ENCODE results near the gene RANBP9. TPM values are rescaled to one million over a fixed set of nuclear protein-coding genes. Genes with fewer than 3 reads are reported as not detected.
A peak's percentile ranks its signal among the peaks of the same experiment; 100 is the strongest.

RANBP9 gene
- total and polyA plus RNA-seq, 8 donors, result 13.1 to 51.4 (median 19.8) TPM

GRCh38 chr6:13716225-13716954 is 4.8 kb upstream of the RANBP9 start:
- no peak for TF ChIP-seq EP300 (IDR thresholded peaks at IDR 0.05)
- TF ChIP-seq POLR2A (IDR thresholded peaks at IDR 0.05), result no peak
- no peak for TF ChIP-seq CTCF (IDR thresholded peaks at IDR 0.05)
- Histone ChIP-seq H3K27me3 (no peaks in the 10 kb centered on the region), H3K9me3 (no peaks in the 10 kb centered on the region), H3K27ac (no peak overlapping the region), H3K36me3 (no peaks in the 10 kb centered on the region), H3K4me1 (peaks cover 6 to 13% (median 11%) of the 10 kb centered on the region in 4 donors), H3K4me3 (no peak overlapping the region)
- no peak for DNase-seq
- WGBS, 5 donors, result 93 to 97% (median 97%) methylated on average over 24 to 39 of the region's 39 CpGs
- intact Hi-C loops (cut with DNase I; ENCODE audit: low total_unique reads), result no loop called here

- no peaks in the 10 kb centered on the region for H3K9me3 ChIP-seq
- H3K36me3 ChIP-seq, result no peaks in the 10 kb centered on the region
- no peak for DNase-seq
- H3K4me3 ChIP-seq, result no peak overlapping the region
- 68 to 84% (median 74%) methylated on average over 3 of the region's 3 CpGs for WGBS, 5 donors
- no peak for TF ChIP-seq EP300 (IDR thresholded peaks at IDR 0.05)
- TF ChIP-seq CTCF (IDR thresholded peaks at IDR 0.05), result no peak
- TF ChIP-seq POLR2AphosphoS5 (IDR thresholded peaks at IDR 0.05), result no peak
- no peak for TF ChIP-seq POLR2A (IDR thresholded peaks at IDR 0.05)
- H3K27ac ChIP-seq, result no peak overlapping the region
- no peaks in the 10 kb centered on the region for H3K27me3 ChIP-seq
- H3K4me1 ChIP-seq, result peaks cover 6 to 13% (median 11%) of the 10 kb centered on the region in 4 donors
- intact Hi-C loops (cut with DNase I; ENCODE audit: low total_unique reads), result no loop called here
Observed at GRCh38 chr6:13715444-13715883, 3.8 kb upstream of the RANBP9 start.

GRCh38 chr6:13712599-13712898 is 914 bp upstream of the RANBP9 start:
- peak in 1 of 2 donors; percentile 64 for DNase-seq
- peak overlapping the region; percentile 33 to 98 (median 97) for H3K27ac ChIP-seq
- 0 to 2% (median 0%) methylated on average over 4 of the region's 4 CpGs for WGBS, 5 donors
- H3K4me1 ChIP-seq, result peaks cover 17 to 40% (median 22%) of the 10 kb centered on the region in 4 donors
- peak overlapping the region; percentile 87 to 93 (median 90) for H3K4me3 ChIP-seq
- TF ChIP-seq EP300 (IDR thresholded peaks at IDR 0.05) (no peak), POLR2A (IDR thresholded peaks at IDR 0.05) (no peak), CTCF (IDR thresholded peaks at IDR 0.05) (no peak), POLR2AphosphoS5 (IDR thresholded peaks at IDR 0.05) (no peak)
- H3K36me3 ChIP-seq, result no peaks in the 10 kb centered on the region
- no peaks in the 10 kb centered on the region for H3K9me3 ChIP-seq
- H3K27me3 ChIP-seq, result no peaks in the 10 kb centered on the region
- intact Hi-C loops (cut with DNase I; ENCODE audit: low total_unique reads), result no loop called here

- TF ChIP-seq POLR2AphosphoS5 (IDR thresholded peaks at IDR 0.05) (peak in 1 of 3 donors; percentile 53), CTCF (IDR thresholded peaks at IDR 0.05) (no peak)
- intact Hi-C loops (cut with DNase I; ENCODE audit: low total_unique reads), result no loop called here
- Histone ChIP-seq H3K27ac (peak overlapping the region; percentile 93 to 98 (median 97)), H3K36me3 (no peaks in the 10 kb centered on the region), H3K27me3 (no peaks in the 10 kb centered on the region), H3K4me3 (peak overlapping the region; percentile 87 to 93 (median 90)), H3K9me3 (no peaks in the 10 kb centered on the region), H3K4me1 (peaks cover 22 to 51% (median 30%) of the 10 kb centered on the region in 4 donors)
- DNase-seq, result no peak
- 0% methylated on average over 1 to 51 of the region's 62 CpGs for WGBS, 5 donors
Observed at GRCh38 chr6:13711324-13711732, 307 bp downstream of the RANBP9 start.
